Neural cell (in vitro differentiated cells): ENCODE results near the gene OTUD3. TPM values are rescaled to one million over a fixed set of nuclear protein-coding genes. Genes with fewer than 3 reads are reported as not detected.

Experiments
- H2AFZ ChIP-seq: fragments of 200-600, 300-800 bp; sonication (generic), shearing (Covaris generic); 2 replicates; pipeline ENCODE4 v1.6.0; 2014; ENCODE audit warnings: low read depth, mild to moderate bottlenecking, antibody characterized with exemption, low read length, moderate library complexity
- H3F3A ChIP-seq: fragments of 200-600 bp; shearing (Covaris generic); 2 replicates; pipeline ENCODE4 v1.6.1; 2016; ENCODE audit warnings: mild to moderate bottlenecking, moderate library complexity, mixed read lengths, antibody characterized with exemption, low read length; ENCODE audit not compliant: insufficient read depth, poor library complexity, severe bottlenecking
- H3K27ac ChIP-seq: fragments of 200-600, 300-800 bp; sonication (generic), shearing (Covaris generic); 2 replicates; pipeline ENCODE4 v1.5.1; 2014; ENCODE audit warnings: mild to moderate bottlenecking, low read length, moderate library complexity
- H3K27me3 ChIP-seq: fragments of 300-800, 200-600 bp; sonication (generic), shearing (Covaris generic); 2 replicates; pipeline ENCODE4 v1.6.0; 2014; ENCODE audit warnings: mild to moderate bottlenecking, low read depth, low read length, moderate library complexity; ENCODE audit not compliant: insufficient read depth
- H3K36me3 ChIP-seq: fragments of 300-800, 200-600 bp; sonication (generic), shearing (Covaris generic); 2 replicates; pipeline ENCODE4 v1.5.1; 2014; ENCODE audit warnings: mild to moderate bottlenecking, antibody characterized with exemption, low read length, moderate library complexity; ENCODE audit not compliant: insufficient read depth
- H3K4me2 ChIP-seq: fragments of 300-800, 200-600 bp; sonication (generic), shearing (Covaris generic); 2 replicates; pipeline ENCODE4 v1.6.0; 2014; ENCODE audit warnings: mild to moderate bottlenecking, low read length
- H3K4me3 ChIP-seq: fragments of 300-800, 200-600 bp; sonication (generic), shearing (Covaris generic); 2 replicates; pipeline ENCODE4 v1.5.1; 2014; ENCODE audit warnings: mild to moderate bottlenecking, low read length, moderate library complexity
- H3K79me2 ChIP-seq: fragments of 200-600 bp; shearing (Covaris generic); replicated peaks from 2 replicates; pipeline ENCODE4 v1.6.0; 2014; ENCODE audit warnings: mild to moderate bottlenecking, low read length, moderate library complexity; ENCODE audit not compliant: insufficient read depth
- H3K9ac ChIP-seq: fragments of 300-800, 200-600 bp; sonication (generic), shearing (Covaris generic); 2 replicates; pipeline ENCODE4 v1.6.1; 2016; ENCODE audit warnings: mild to moderate bottlenecking, low read length, mixed read lengths
- H3K9me2 ChIP-seq: fragments of 200-600 bp; shearing (Covaris generic); 2 replicates; pipeline ENCODE4 v1.6.1; 2016; ENCODE audit warnings: mild to moderate bottlenecking, low read length, mixed read lengths; ENCODE audit not compliant: insufficient read depth
- H3K9me3 ChIP-seq: fragments of 200-600, 300-800 bp; sonication (generic), shearing (Covaris generic); 2 replicates; pipeline ENCODE4 v1.6.1; 2016; ENCODE audit warnings: mild to moderate bottlenecking, mixed run types, low read length, moderate library complexity, mixed read lengths
- H4K20me1 ChIP-seq: fragments of 200-600 bp; shearing (Covaris generic); 2 replicates; pipeline ENCODE4 v1.6.1; 2016; ENCODE audit warnings: mild to moderate bottlenecking, mixed run types; ENCODE audit not compliant: insufficient read depth
- CTCF ChIP-seq: fragments of 450-650 bp; IDR thresholded peaks from 2 replicates; pipeline ENCODE4 v1.5.1; 2014; ENCODE audit warnings: antibody characterized with exemption, mild to moderate bottlenecking, moderate library complexity; ENCODE audit not compliant: poor library complexity, severe bottlenecking
- EP300 ChIP-seq: fragments of 450-650 bp; conservative IDR thresholded peaks from 2 replicates; pipeline ENCODE4 v1.6.1; 2014; ENCODE audit warnings: antibody characterized with exemption, mild to moderate bottlenecking, moderate library complexity; ENCODE audit not compliant: poor library complexity, severe bottlenecking
- EZH2 ChIP-seq: fragments of 200-600, 300-800 bp; shearing (Covaris generic), sonication (generic); IDR thresholded peaks from 2 replicates; pipeline ENCODE4 v1.6.1; 2014; ENCODE audit warnings: antibody characterized with exemption, low read length, borderline replicate concordance, mild to moderate bottlenecking; ENCODE audit not compliant: insufficient read depth, poor library complexity, severe bottlenecking
- MXI1 ChIP-seq: fragments of 450-650 bp; conservative IDR thresholded peaks from 2 replicates; pipeline ENCODE4 v1.6.1; 2014; ENCODE audit warnings: antibody characterized with exemption, mild to moderate bottlenecking; ENCODE audit not compliant: poor library complexity, severe bottlenecking
- POLR2AphosphoS5 ChIP-seq: IDR thresholded peaks from 2 replicates; pipeline ENCODE4 v1.6.1; 2012
- RAD21 ChIP-seq: fragments of 450-650 bp; conservative IDR thresholded peaks from 2 replicates; pipeline ENCODE4 v1.6.1; 2014; ENCODE audit warnings: antibody characterized with exemption, mild to moderate bottlenecking, moderate library complexity
- REST ChIP-seq: IDR thresholded peaks from 2 replicates; pipeline ENCODE4 v1.6.1; 2012; ENCODE audit warnings: borderline replicate concordance
- SMC3 ChIP-seq: fragments of 450-650 bp; conservative IDR thresholded peaks from 2 replicates; pipeline ENCODE4 v1.6.1; 2014; ENCODE audit warnings: antibody characterized with exemption, mild to moderate bottlenecking, moderate library complexity; ENCODE audit not compliant: poor library complexity
- TAF1 ChIP-seq: IDR thresholded peaks from 2 replicates; pipeline ENCODE4 v1.6.1; 2012; ENCODE audit warnings: low read depth
- polyA minus RNA-seq: library from RNA; depleted of rRNA, polyadenylated mRNA; stranded (reverse); fragments of >200 nt; gene quantifications from 2 replicates; pipeline ENCODE4 v1.2.3, GENCODE V29; 2014
- polyA plus RNA-seq: library from polyadenylated mRNA; depleted of rRNA; stranded (reverse); fragments of >200 nt; gene quantifications from 2 replicates; pipeline ENCODE4 v1.2.3, GENCODE V29; 2014

OTUD3 gene
- polyA plus RNA-seq: 21.3 and 24.0 TPM in 2 replicates
- 26.5 and 27.7 TPM in 2 replicates for polyA minus RNA-seq

- Histone ChIP-seq H3K9me3 (no peaks in the 10 kb centered on the region), H3F3A (no peaks in the 10 kb centered on the region), H2AFZ (peak within 1 kb of the TSS; percentile 65), H3K4me3 (peak within 1 kb of the TSS; percentile 96), H3K9me2 (no peaks in the 10 kb centered on the region), H4K20me1 (peaks cover 3% of the 10 kb centered on the region), H3K27me3 (no peaks in the 10 kb centered on the region), H3K79me2 (peaks cover 43% of the 10 kb centered on the region), H3K36me3 (no peaks in the 10 kb centered on the region), H3K27ac (peak within 1 kb of the TSS; percentile 78), H3K4me2 (peak within 1 kb of the TSS; percentile 90), H3K9ac (peak within 1 kb of the TSS; percentile 87)
- TF ChIP-seq EP300 (peak; percentile 67), POLR2AphosphoS5 (peak; percentile 97), MXI1 (peak; percentile 82), CTCF (peak; percentile 99), EZH2 (no peak), SMC3 (peak; percentile 82), REST (peak; percentile 66), RAD21 (peak; percentile 73), TAF1 (peak; percentile 47)
Observed at GRCh38 chr1:19882111-19883071, at the start of gene OTUD3. TSS of gene OTUD3 (plus strand) at chr1:19882395. CDS start at chr1:19882514, 119 bp downstream.

- Histone ChIP-seq H3F3A (no peaks in the 10 kb centered on the region), H3K4me3 (no peak overlapping the region), H3K9ac (no peak overlapping the region), H4K20me1 (no peaks in the 10 kb centered on the region), H3K9me2 (no peaks in the 10 kb centered on the region), H3K4me2 (no peak overlapping the region), H3K27ac (no peak overlapping the region), H3K79me2 (no peaks in the 10 kb centered on the region), H3K9me3 (no peaks in the 10 kb centered on the region), H3K36me3 (no peaks in the 10 kb centered on the region), H2AFZ (no peak overlapping the region), H3K27me3 (no peaks in the 10 kb centered on the region)
- TF ChIP-seq RAD21 (no peak), CTCF (no peak), REST (no peak), TAF1 (no peak), EP300 (no peak), SMC3 (no peak), MXI1 (no peak), POLR2AphosphoS5 (no peak)
Observed at GRCh38 chr1:19835578-19835977, 46.6 kb upstream of the OTUD3 start.
